Effector memory CD8-positive, alpha-beta T cell (primary cell): Measurements from ENCODE around the gene ORM2.
"Not testable (repeated sequence)": the region's sequence is repeated elsewhere in the genome, so short reads cannot be mapped to it uniquely, and the experiment has no call there.

Source experiments
- ATAC-seq: fragments of 150-1000 bp; cut with Tn5 transposase; replicated peaks from 2 replicates; pipeline ENCODE4 v1.10.0; 2021; ENCODE audit warnings: mild to moderate bottlenecking, moderate library complexity
- DNase-seq, 3 experiments: peaks; one replicate each; pipeline ENCODE4 v3.0.0; 2021
- H3K27ac Mint-ChIP-seq, 2 donors: one replicate each; pipeline ENCODE4 v1.8.0; 2022; ENCODE audit warnings: mild to moderate bottlenecking in 2 of 2, mixed read lengths in 2 of 2, moderate library complexity in 2 of 2
- H3K27me3 Mint-ChIP-seq, 2 donors: one replicate each; pipeline ENCODE4 v1.8.0; 2022; ENCODE audit warnings: mixed read lengths in 2 of 2
- H3K36me3 Mint-ChIP-seq: one replicate; pipeline ENCODE4 v1.8.0; 2022; ENCODE audit warnings: mild to moderate bottlenecking, moderate library complexity, mixed read lengths; ENCODE audit not compliant: insufficient read depth
- H3K4me1 Mint-ChIP-seq, 2 donors: one replicate each; pipeline ENCODE4 v1.8.0; 2022; ENCODE audit warnings: low read depth in 2 of 2, mixed read lengths in 2 of 2
- H3K4me3 Mint-ChIP-seq, 2 donors: one replicate each; pipeline ENCODE4 v1.8.0; 2022; ENCODE audit warnings: mild to moderate bottlenecking in 2 of 2, mixed read lengths in 2 of 2, moderate library complexity in 2 of 2
- H3K9me3 Mint-ChIP-seq, 2 donors: one replicate each; pipeline ENCODE4 v1.8.0; 2022; ENCODE audit warnings: mixed read lengths in 2 of 2
- total RNA-seq, 9 experiments: gene quantifications; one replicate each; lab custom pipeline; 2026; lab: John Stamatoyannopoulos, UW

Gene ORM2
- 0 reads per million in 9 experiments for total RNA-seq

DNA sequence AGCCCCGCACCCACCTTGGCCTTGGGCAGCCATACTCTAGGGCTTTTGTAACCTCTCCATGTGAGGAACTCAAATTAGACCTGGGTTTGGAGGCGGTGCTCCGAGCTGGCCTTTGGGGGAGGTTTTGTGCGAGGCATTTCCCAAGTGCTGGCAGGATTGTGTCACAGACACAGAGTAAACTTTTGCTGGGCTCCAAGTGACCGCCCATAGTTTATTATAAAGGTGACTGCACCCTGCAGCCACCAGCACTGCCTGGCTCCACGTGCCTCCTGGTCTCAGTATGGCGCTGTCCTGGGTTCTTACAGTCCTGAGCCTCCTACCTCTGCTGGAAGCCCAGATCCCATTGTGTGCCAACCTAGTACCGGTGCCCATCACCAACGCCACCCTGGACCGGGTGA is at the start of gene ORM2:
Gene ORM2, plus strand, starts transcription at position 245 of the 398 bp plus-strand sequence. Its CDS starts 36 bp downstream, at position 281.
- H3K4me1 Mint-ChIP-seq = peaks cover 16 to 22% of the 10 kb centered on the region in 2 donors
- not testable (repeated sequence) for H3K4me3 Mint-ChIP-seq, DNase-seq, H3K27me3 Mint-ChIP-seq, ATAC-seq, H3K9me3 Mint-ChIP-seq
- peak within 1 kb of the TSS in 1 of 2 donors; percentile 46 for H3K27ac Mint-ChIP-seq
- peaks cover 17% of the 10 kb centered on the region for H3K36me3 Mint-ChIP-seq

- H3K4me3 Mint-ChIP-seq = no peak overlapping the region
- no peaks in the 10 kb centered on the region for H3K36me3 Mint-ChIP-seq
- peaks cover 13 to 53% of the 10 kb centered on the region in 2 donors for H3K27me3 Mint-ChIP-seq
- H3K27ac Mint-ChIP-seq = no peak overlapping the region
- ATAC-seq (no peak), DNase-seq (no peak)
- H3K4me1 Mint-ChIP-seq = peaks cover 2 to 6% of the 10 kb centered on the region in 2 donors
- peaks cover 0 to 8% of the 10 kb centered on the region in 2 donors for H3K9me3 Mint-ChIP-seq
These were observed 48.8 kb upstream of the ORM2 start for GRCh38 chr9:114280636-114281472.

DNA sequence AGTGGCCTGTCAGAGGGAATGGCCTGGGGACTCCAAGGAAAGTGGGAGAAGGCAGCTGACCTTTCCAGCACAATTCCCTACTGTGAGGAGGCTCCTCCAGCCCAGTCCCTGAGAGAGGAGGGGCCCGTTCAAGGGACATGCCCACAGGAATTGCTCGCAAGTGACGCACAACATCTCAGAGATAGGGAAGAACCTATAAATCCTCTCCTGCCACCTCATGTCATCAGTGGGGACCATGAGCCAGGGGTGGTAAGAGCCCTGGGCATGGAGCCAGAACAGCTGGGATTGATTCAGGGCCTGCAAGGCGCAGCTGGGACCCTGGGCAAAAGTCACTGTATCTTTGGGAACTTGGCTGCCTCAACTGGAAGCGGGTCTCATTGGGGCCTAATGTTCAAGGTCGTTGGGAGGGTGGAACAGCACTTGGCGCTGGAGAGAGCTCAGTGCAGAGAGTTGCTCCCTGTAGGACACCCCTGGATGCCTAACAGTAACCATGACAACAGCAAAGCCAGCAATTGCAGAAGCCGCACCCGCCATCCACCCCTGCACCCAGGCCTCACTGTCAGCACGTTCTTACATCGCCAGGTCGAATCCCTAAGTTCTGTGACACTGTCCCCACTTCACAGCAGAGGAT is 48.1 kb upstream of the ORM2 start:
- Mint-ChIP-seq H3K4me3 (no peak overlapping the region), H3K27me3 (peaks cover 8 to 46% of the 10 kb centered on the region in 2 donors), H3K9me3 (peaks cover 0 to 8% of the 10 kb centered on the region in 2 donors), H3K4me1 (peaks cover 2 to 6% of the 10 kb centered on the region in 2 donors), H3K36me3 (no peaks in the 10 kb centered on the region), H3K27ac (no peak overlapping the region)
- DNase-seq = no peak
- ATAC-seq = no peak

- ATAC-seq = no peak
These were observed 47.6 kb upstream of the ORM2 start for GRCh38 chr9:114282104-114282485.

GRCh38 chr9:114282507-114282906 is 47.2 kb upstream of the ORM2 start:
- DNase-seq (no peak), ATAC-seq (no peak)
- Mint-ChIP-seq H3K4me3 (no peak overlapping the region), H3K4me1 (peaks cover 2 to 6% of the 10 kb centered on the region in 2 donors), H3K27ac (peak overlapping the region in 1 of 2 donors; percentile 53), H3K9me3 (peaks cover 0 to 8% of the 10 kb centered on the region in 2 donors), H3K27me3 (peaks cover 8 to 38% of the 10 kb centered on the region in 2 donors), H3K36me3 (no peaks in the 10 kb centered on the region)

More at GRCh38 chr9:114282104-114282485, 47.6 kb upstream of the ORM2 start:
- H3K4me3 Mint-ChIP-seq = no peak overlapping the region
- peak overlapping the region in 1 of 2 donors; percentile 53 for H3K27ac Mint-ChIP-seq
- no peaks in the 10 kb centered on the region for H3K36me3 Mint-ChIP-seq
- peaks cover 8 to 41% of the 10 kb centered on the region in 2 donors for H3K27me3 Mint-ChIP-seq
- DNase-seq = no peak
- peaks cover 2 to 6% of the 10 kb centered on the region in 2 donors for H3K4me1 Mint-ChIP-seq
- H3K9me3 Mint-ChIP-seq = peaks cover 0 to 8% of the 10 kb centered on the region in 2 donors

GRCh38 chr9:114282926-114283325 is 46.7 kb upstream of the ORM2 start:
- no peaks in the 10 kb centered on the region for H3K36me3 Mint-ChIP-seq
- peak overlapping the region in 1 of 2 donors; percentile 53 for H3K27ac Mint-ChIP-seq
- H3K4me1 Mint-ChIP-seq = peaks cover 2 to 6% of the 10 kb centered on the region in 2 donors
- H3K4me3 Mint-ChIP-seq = no peak overlapping the region
- ATAC-seq (peak; percentile 70), DNase-seq (no peak)
- peaks cover 8 to 38% of the 10 kb centered on the region in 2 donors for H3K27me3 Mint-ChIP-seq
- peaks cover 0 to 6% of the 10 kb centered on the region in 2 donors for H3K9me3 Mint-ChIP-seq

DNA sequence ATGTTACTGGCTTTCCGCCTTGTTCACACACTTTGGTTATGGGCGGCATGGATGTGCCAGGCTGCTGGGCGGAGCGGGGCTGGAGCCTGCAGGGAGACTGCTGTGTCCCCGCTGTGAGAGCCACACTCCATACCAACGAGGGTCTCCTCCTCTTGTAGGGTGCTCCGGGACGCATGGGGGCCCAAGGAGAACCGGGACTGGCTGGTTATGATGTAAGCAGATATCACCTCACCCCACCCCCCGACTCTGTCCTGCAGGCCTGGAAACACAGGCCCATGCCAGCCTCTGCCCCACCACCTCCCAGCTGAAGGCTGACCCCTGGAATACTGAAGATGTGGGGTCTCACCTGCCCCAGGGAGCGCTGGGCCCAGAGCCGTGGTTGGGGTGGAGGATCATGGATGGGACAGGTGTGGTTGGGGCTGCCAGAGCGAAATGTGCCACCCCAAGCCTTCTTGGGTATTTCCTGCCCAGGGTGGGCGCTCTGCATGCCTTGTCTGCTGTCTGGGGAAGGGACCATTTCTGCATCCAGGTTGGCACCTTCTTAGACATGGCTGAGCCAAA is 46.0 kb upstream of the ORM2 start:
- H3K36me3 Mint-ChIP-seq = no peaks in the 10 kb centered on the region
- DNase-seq (no peak), ATAC-seq (no peak)
- H3K9me3 Mint-ChIP-seq = no peaks in the 10 kb centered on the region
- H3K27ac Mint-ChIP-seq = no peak overlapping the region
- no peak overlapping the region for H3K4me3 Mint-ChIP-seq
- peaks cover 0 to 6% of the 10 kb centered on the region in 2 donors for H3K4me1 Mint-ChIP-seq
- H3K27me3 Mint-ChIP-seq = peaks cover 8 to 38% of the 10 kb centered on the region in 2 donors

- no peaks in the 10 kb centered on the region for H3K36me3 Mint-ChIP-seq
- DNase-seq = no peak
These were observed 45.2 kb upstream of the ORM2 start for GRCh38 chr9:114284316-114285060.

DNA sequence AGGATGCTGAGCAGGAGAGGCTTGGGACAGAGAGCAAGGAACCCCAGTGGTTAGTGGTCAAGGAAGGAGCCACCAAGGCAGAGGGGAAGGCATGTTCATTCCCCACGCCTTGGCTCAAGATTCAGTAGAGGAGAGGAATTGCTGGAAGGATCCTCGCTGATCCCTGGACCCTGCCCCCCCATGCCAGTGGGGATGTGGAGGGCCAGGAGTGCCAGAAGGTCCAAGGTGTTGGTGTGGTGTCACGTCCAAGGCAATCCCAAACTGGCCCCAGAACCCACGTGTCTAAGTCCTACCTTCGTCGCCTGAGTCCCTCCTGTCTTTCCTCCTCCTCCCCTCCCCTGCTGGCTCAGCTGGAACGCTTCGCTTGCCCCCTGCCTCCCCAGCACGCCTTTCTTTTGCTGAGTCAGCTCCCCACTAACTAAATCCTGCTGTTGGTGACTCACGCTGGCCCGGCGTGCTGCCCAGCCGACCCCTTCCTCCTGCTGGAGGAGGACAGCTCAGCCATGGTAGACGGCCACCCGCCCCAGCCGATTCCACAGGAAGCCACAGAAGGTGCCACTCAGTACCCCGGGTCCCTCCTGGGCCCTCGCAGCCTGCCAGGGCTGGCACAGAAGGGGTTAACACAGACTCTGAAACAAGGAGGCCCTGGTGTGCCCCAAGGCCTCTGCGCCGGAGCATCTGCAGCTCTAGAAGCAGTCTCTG is 44.4 kb upstream of the ORM2 start:
- Mint-ChIP-seq H3K9me3 (no peaks in the 10 kb centered on the region), H3K27ac (no peak overlapping the region), H3K4me1 (peaks cover 0 to 6% of the 10 kb centered on the region in 2 donors), H3K27me3 (peaks cover 8 to 38% of the 10 kb centered on the region in 2 donors), H3K36me3 (no peaks in the 10 kb centered on the region), H3K4me3 (no peak overlapping the region)
- no peak for ATAC-seq
- DNase-seq = no peak

More at GRCh38 chr9:114284316-114285060, 45.2 kb upstream of the ORM2 start:
- H3K9me3 Mint-ChIP-seq = no peaks in the 10 kb centered on the region
- H3K4me1 Mint-ChIP-seq = peaks cover 0 to 6% of the 10 kb centered on the region in 2 donors
- peaks cover 8 to 38% of the 10 kb centered on the region in 2 donors for H3K27me3 Mint-ChIP-seq
- no peak overlapping the region for H3K4me3 Mint-ChIP-seq
- no peak overlapping the region for H3K27ac Mint-ChIP-seq
- no peak for ATAC-seq

DNA sequence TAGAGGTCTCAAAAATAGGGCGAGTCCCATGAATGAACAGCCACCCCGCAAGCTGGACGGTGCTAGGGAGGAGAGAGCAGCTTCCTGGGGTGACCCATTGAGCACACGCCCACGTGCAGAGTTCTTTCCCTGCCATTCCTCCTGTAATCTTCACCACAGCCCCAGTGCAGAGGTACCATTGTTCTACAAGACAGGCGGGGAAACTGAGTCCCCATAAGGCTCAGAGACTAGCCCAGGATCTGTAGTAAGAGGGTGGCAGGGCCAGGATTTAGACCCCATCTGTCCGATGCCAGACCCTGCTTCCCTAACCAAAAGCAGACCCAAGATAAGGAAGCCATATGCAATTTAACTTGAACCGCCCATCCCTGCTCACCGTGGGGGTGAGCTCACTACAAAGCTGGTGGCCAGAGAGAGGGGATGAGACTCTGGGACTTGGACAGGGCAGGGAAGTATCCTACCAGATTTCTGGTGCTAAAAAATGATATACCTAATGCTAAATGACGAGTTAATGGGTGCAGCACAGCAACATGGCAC is 43.5 kb upstream of the ORM2 start:
- DNase-seq = no peak
- no peaks in the 10 kb centered on the region for H3K9me3 Mint-ChIP-seq
- peaks cover 8 to 41% of the 10 kb centered on the region in 2 donors for H3K27me3 Mint-ChIP-seq
- no peak overlapping the region for H3K4me3 Mint-ChIP-seq
- H3K4me1 Mint-ChIP-seq = peaks cover 3 to 10% of the 10 kb centered on the region in 2 donors
- no peak overlapping the region for H3K27ac Mint-ChIP-seq
- no peak for ATAC-seq
- H3K36me3 Mint-ChIP-seq = no peaks in the 10 kb centered on the region

- peaks cover 7 to 35% of the 10 kb centered on the region in 2 donors for H3K27me3 Mint-ChIP-seq
- ATAC-seq (no peak), DNase-seq (no peak)
- H3K9me3 Mint-ChIP-seq = no peaks in the 10 kb centered on the region
- H3K4me1 Mint-ChIP-seq = peaks cover 4 to 11% of the 10 kb centered on the region in 2 donors
- H3K27ac Mint-ChIP-seq = no peak overlapping the region
- H3K4me3 Mint-ChIP-seq = no peak overlapping the region
- H3K36me3 Mint-ChIP-seq = no peaks in the 10 kb centered on the region
These were observed 42.5 kb upstream of the ORM2 start for GRCh38 chr9:114287001-114287762.

- peaks cover 4 to 7% of the 10 kb centered on the region in 2 donors for H3K4me1 Mint-ChIP-seq
- no peak for ATAC-seq
- peaks cover 7 to 29% of the 10 kb centered on the region in 2 donors for H3K27me3 Mint-ChIP-seq
- no peak for DNase-seq
- H3K27ac Mint-ChIP-seq = no peak overlapping the region
- no peak overlapping the region for H3K4me3 Mint-ChIP-seq
- H3K36me3 Mint-ChIP-seq = no peaks in the 10 kb centered on the region
- no peaks in the 10 kb centered on the region for H3K9me3 Mint-ChIP-seq
These were observed 41.9 kb upstream of the ORM2 start for GRCh38 chr9:114287763-114288192.
